ENCODE results near the gene ADARB2.
"Not testable (repeated sequence)": the region's sequence is repeated elsewhere in the genome, so short reads cannot be mapped to it uniquely, and the experiment has no call there.

ADARB2 gene

GRCh38 chr10:1451362-1451888 is 285.9 kb downstream of the ADARB2 start:
- no peak for DNase-seq

- no peak for DNase-seq
Observed at GRCh38 chr10:1449572-1450205, 287.6 kb downstream of the ADARB2 start.

GRCh38 chr10:1449021-1449420 is 288.3 kb downstream of the ADARB2 start:
- DNase-seq = no peak

- no peak for DNase-seq
Observed at GRCh38 chr10:1448252-1448930, 288.9 kb downstream of the ADARB2 start.

- no peak for DNase-seq
Observed at GRCh38 chr10:1444826-1445225, 292.5 kb downstream of the ADARB2 start.

- no peak for DNase-seq
Observed at GRCh38 chr10:1440897-1441296, 296.4 kb downstream of the ADARB2 start.

GRCh38 chr10:1434912-1435692 is 302.2 kb downstream of the ADARB2 start:
- DNase-seq = no peak

- DNase-seq = no peak
Observed at GRCh38 chr10:1434202-1434601, 303.1 kb downstream of the ADARB2 start.

- no peak for DNase-seq
Observed at GRCh38 chr10:1432161-1432560, 305.2 kb downstream of the ADARB2 start.

- no peak for DNase-seq
Observed at GRCh38 chr10:1431229-1431628, 306.1 kb downstream of the ADARB2 start.

- DNase-seq = not testable (repeated sequence)
Observed at GRCh38 chr10:1427521-1428186, 309.7 kb downstream of the ADARB2 start.

- no peak for DNase-seq
Observed at GRCh38 chr10:1426786-1427185, 310.5 kb downstream of the ADARB2 start.

GRCh38 chr10:1425879-1426278 is 311.4 kb downstream of the ADARB2 start:
- no peak for DNase-seq

GRCh38 chr10:1424648-1425047 is 312.7 kb downstream of the ADARB2 start:
- no peak for DNase-seq

GRCh38 chr10:1423676-1424253 is 313.6 kb downstream of the ADARB2 start:
- no peak for DNase-seq

GRCh38 chr10:1422275-1422674 is 315.1 kb downstream of the ADARB2 start:
- no peak for DNase-seq

- DNase-seq = peak; percentile 67
Observed at GRCh38 chr10:1420661-1421362, 316.5 kb downstream of the ADARB2 start.

GRCh38 chr10:1419796-1420610 is 317.3 kb downstream of the ADARB2 start:
- no peak for DNase-seq

- no peak for DNase-seq
Observed at GRCh38 chr10:1418031-1418550, 319.2 kb downstream of the ADARB2 start.

GRCh38 chr10:1417574-1417973 is 319.8 kb downstream of the ADARB2 start:
- DNase-seq = no peak

Measured in right hindlimb (tissue), 1 donor.